GM19395 (cell line): ENCODE data around the gene CPT2.

Experiments
- ATAC-seq: cut with Tn5 transposase; IDR thresholded peaks from one replicate; pipeline ENCODE4 v1.9.1; 2021; ENCODE audit warnings: mild to moderate bottlenecking, moderate library complexity; ENCODE audit not compliant: unreplicated experiment

Gene CPT2

DNA sequence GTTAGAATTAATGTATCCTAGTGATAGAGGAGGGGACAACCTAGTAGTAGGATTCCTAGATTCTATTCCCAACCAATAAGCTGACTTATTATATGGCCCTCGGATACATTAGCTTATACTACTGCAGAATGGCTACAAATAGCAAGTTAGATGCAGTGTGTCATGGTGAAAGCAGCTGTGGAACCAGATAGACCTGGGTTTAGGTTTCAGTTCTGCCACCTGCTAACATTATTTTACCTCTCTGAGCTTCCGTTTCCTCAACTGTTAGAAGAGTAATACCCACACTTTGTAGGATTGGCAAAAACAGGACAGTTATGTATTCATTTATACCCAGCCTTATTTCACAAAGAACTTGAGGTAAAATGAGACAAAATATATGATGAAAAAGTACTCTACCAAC, 63.3 kb downstream of the CPT2 start:
- ATAC-seq: peak; percentile 90

DNA sequence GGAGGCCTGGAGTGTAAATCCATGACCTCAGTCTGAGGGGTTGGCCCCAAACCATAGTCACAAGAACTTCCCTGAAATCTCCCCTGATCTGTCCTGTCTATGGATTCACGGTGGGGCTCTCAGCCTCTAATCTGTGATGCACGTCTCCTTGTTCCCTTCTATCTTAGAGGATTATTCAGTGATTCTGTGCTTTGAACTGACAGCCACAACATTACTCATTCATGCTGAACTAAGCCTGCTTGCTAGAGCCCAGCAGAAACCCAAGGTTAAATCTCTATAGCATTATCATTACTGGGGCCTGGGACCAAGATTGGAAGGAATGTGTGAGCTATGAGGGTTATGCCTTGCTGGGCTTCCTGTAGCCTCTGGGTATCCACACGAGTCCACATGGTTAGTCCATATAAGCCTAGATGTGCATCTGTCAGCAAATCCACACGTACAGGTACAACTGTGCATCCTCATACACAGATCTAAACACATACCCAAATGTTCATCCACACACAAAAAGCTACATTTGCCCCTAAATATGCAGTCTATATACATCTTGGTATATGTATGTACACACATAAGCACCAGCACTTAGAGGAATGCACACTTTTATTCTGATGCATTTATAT, 64.1 kb downstream of the CPT2 start:
- ATAC-seq: no peak

DNA sequence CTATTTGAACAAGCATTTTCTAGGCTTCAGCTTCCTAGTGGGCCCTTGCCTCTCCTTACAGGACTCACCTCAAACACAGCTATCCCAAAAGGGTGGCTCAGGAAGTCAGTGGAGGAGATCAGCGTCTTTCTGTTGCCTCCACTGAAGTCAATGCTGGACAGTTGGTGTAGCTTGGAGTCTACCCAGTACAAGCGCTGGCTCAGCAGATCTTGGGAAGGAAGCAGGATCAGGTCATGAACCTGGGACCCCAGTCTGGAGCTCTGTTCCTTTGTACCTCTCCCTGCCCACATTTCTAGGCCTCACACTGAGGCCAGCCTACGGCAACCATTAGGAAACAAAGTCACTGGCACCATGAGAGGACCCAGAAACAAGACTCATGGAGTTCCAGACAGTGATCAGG, 65.4 kb downstream of the CPT2 start:
- ATAC-seq: no peak
